Measurements from ENCODE around the gene AOC2. TPM values are rescaled to one million over a fixed set of nuclear protein-coding genes. Genes with fewer than 3 reads are reported as not detected.

The AOC2 gene
- total and polyA plus RNA-seq, 10 of the 15 experiments (the other 5 are each of a cell fraction or from before 2014, with no cell fraction given) = 0.08 to 1.9 (median 0.62) TPM

DNA sequence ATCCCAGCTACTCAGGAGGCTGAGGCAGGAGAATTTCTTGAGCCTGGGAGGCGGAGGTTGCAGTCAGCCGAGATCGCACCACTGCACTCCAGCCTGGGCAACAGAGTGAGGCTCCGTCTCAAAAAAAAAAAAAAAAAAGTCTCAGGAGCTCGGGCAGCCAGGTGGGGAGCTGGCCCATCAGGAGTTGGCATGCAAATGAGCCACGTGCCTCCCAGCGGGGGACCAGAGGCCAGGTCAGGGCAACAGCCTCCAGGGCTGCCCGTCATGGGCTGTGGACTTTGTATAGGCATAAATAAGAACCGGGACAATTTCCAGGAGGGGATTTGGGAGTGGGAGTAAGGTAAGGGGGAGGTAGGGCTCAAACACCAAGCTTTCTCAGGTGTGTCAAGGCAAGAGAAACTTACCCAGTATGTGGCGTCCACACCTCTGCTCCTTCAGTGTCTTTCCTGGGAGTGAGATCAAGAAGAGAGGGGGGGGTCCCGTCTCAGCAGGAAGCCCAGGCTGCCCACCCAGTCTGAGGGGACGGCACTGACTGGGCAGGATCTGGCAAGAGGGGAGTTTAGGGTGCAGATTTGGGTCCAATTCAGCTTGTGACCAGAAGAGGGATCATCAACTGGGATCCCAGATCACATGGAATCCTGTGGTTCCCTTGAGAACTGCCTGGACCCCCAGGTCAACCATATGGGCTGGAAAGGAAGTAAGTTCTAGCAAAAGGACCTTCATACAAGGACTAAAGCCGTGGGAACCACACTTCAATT lies 33.9 kb downstream of the AOC2 start:
- DNase-seq (ENCODE audit: low read depth, low spot score) = no peak
- no peak for ATAC-seq
- in situ Hi-C loops (cut with MboI) = no loop called here
- WGBS (ENCODE audit: insufficient coverage, insufficient replicate concordance, low lambda C conversion rate, missing lambda C conversion rate) = 28% methylated on average over 12 of the region's 13 CpGs
- no peak for FAIRE-seq
- ChIA-PET RAD21 (ENCODE audit: unreplicated experiment) (no interaction called here), CTCF (no interaction called here), POLR2A (no interaction called here), SMC1A (ENCODE audit: uncharacterized antibody, unreplicated experiment) (no interaction called here)
- no peaks in the 10 kb centered on the region for H4K20me1 ChIP-seq (ENCODE audit: control insufficient read depth, insufficient read depth)
- H3K4me3 ChIP-seq = no peak overlapping the region
- H3K9ac ChIP-seq (ENCODE audit: control insufficient read depth, insufficient read depth, low read length) = no peak overlapping the region
- no peaks in the 10 kb centered on the region for H3K36me3 ChIP-seq (ENCODE audit: control insufficient read depth in 2 of 2, insufficient read depth in 2 of 2, low read length in 1 of 2)
- H3K9me3 ChIP-seq (replicated peaks; ENCODE audit: control insufficient read depth, insufficient read depth, low read length) = no peaks in the 10 kb centered on the region
- H3K4me1 ChIP-seq (ENCODE audit: control insufficient read depth, insufficient read depth, low read length) = no peaks in the 10 kb centered on the region
- intact Hi-C loops (cut with micrococcal nuclease; ENCODE audit: unreplicated experiment) = no loop called here
- no peak overlapping the region for H3K27ac ChIP-seq (ENCODE audit: control insufficient read depth, insufficient read depth)
- TF ChIP-seq, protein P1, sequence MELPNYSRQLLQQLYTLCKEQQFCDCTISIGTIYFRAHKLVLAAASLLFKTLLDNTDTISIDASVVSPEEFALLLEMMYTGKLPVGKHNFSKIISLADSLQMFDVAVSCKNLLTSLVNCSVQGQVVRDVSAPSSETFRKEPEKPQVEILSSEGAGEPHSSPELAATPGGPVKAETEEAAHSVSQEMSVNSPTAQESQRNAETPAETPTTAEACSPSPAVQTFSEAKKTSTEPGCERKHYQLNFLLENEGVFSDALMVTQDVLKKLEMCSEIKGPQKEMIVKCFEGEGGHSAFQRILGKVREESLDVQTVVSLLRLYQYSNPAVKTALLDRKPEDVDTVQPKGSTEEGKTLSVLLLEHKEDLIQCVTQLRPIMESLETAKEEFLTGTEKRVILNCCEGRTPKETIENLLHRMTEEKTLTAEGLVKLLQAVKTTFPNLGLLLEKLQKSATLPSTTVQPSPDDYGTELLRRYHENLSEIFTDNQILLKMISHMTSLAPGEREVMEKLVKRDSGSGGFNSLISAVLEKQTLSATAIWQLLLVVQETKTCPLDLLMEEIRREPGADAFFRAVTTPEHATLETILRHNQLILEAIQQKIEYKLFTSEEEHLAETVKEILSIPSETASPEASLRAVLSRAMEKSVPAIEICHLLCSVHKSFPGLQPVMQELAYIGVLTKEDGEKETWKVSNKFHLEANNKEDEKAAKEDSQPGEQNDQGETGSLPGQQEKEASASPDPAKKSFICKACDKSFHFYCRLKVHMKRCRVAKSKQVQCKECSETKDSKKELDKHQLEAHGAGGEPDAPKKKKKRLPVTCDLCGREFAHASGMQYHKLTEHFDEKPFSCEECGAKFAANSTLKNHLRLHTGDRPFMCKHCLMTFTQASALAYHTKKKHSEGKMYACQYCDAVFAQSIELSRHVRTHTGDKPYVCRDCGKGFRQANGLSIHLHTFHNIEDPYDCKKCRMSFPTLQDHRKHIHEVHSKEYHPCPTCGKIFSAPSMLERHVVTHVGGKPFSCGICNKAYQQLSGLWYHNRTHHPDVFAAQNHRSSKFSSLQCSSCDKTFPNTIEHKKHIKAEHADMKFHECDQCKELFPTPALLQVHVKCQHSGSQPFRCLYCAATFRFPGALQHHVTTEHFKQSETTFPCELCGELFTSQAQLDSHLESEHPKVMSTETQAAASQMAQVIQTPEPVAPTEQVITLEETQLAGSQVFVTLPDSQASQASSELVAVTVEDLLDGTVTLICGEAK (IDR thresholded peaks at IDR 0.05; ENCODE audit: borderline replicate concordance) = no peak
- TF ChIP-seq NRF1 (conservative IDR thresholded peaks at IDR 0.05; ENCODE audit: low read depth, low read length) (no peak), ESRRA (IDR thresholded peaks at IDR 0.05; ENCODE audit: low read length) (no peak)
- H3K27me3 ChIP-seq (replicated peaks in 1 of 2; ENCODE audit: control insufficient read depth in 2 of 2, insufficient read depth in 2 of 2, low read length in 1 of 2) = no peaks in the 10 kb centered on the region; a peak in 2 of 4 replicates
- H3K79me2 ChIP-seq (ENCODE audit: control insufficient read depth, insufficient read depth, low read length) = no peaks in the 10 kb centered on the region
- no peak overlapping the region for H2AFZ ChIP-seq (ENCODE audit: control insufficient read depth, low read depth, low read length)
- no peak overlapping the region for H3K4me2 ChIP-seq (ENCODE audit: control insufficient read depth, insufficient read depth)
- no TSS peak for BruUV-seq (replicated peaks)

Data from GM12878 (cell line).